ENCODE data around the gene PCNX1.

Gene PCNX1

GRCh38 chr14:70885343-70886022, 21.8 kb upstream of the PCNX1 start:
- in situ Hi-C loops (cut with HindIII; ENCODE audit: low sequenced_read_pairs), result no loop called here
- no peak for DNase-seq (ENCODE audit: low read depth, low spot score)
- TF ChIP-seq CTCF (IDR thresholded peaks at IDR 0.05; ENCODE audit: low read depth, low read length), result no peak
- H3K4me3 ChIP-seq (ENCODE audit: low read depth, low read length), result no peak overlapping the region

- DNase-seq (ENCODE audit: low read depth, low spot score), result no peak
- no peak overlapping the region for H3K4me3 ChIP-seq (ENCODE audit: low read depth, low read length)
- in situ Hi-C loops (cut with HindIII; ENCODE audit: low sequenced_read_pairs), result no loop called here
- TF ChIP-seq CTCF (IDR thresholded peaks at IDR 0.05; ENCODE audit: low read depth, low read length), result no peak
Measured at GRCh38 chr14:70886421-70887206, 20.6 kb upstream of the PCNX1 start.

- TF ChIP-seq CTCF (IDR thresholded peaks at IDR 0.05; ENCODE audit: low read depth, low read length), result no peak
- in situ Hi-C loops (cut with HindIII; ENCODE audit: low sequenced_read_pairs), result no loop called here
- no peak overlapping the region for H3K4me3 ChIP-seq (ENCODE audit: low read depth, low read length)
- DNase-seq (ENCODE audit: low read depth, low spot score), result peak; percentile 80
Measured at GRCh38 chr14:70887207-70887681, 20.0 kb upstream of the PCNX1 start.

GRCh38 chr14:70887737-70888499, 19.3 kb upstream of the PCNX1 start:
- in situ Hi-C loops (cut with HindIII; ENCODE audit: low sequenced_read_pairs), result no loop called here
- no peak overlapping the region for H3K4me3 ChIP-seq (ENCODE audit: low read depth, low read length)
- TF ChIP-seq CTCF (IDR thresholded peaks at IDR 0.05; ENCODE audit: low read depth, low read length), result no peak

GRCh38 chr14:70888681-70889175, 18.5 kb upstream of the PCNX1 start:
- peak; percentile 54 for DNase-seq (ENCODE audit: low read depth, low spot score)
- in situ Hi-C loops (cut with HindIII; ENCODE audit: low sequenced_read_pairs), result no loop called here
- TF ChIP-seq CTCF (IDR thresholded peaks at IDR 0.05; ENCODE audit: low read depth, low read length), result no peak
- no peak overlapping the region for H3K4me3 ChIP-seq (ENCODE audit: low read depth, low read length)

More at GRCh38 chr14:70887737-70888499, 19.3 kb upstream of the PCNX1 start:
- DNase-seq (ENCODE audit: low read depth, low spot score), result no peak

GRCh38 chr14:70889555-70889954, 17.7 kb upstream of the PCNX1 start:
- in situ Hi-C loops (cut with HindIII; ENCODE audit: low sequenced_read_pairs), result no loop called here
- TF ChIP-seq CTCF (IDR thresholded peaks at IDR 0.05; ENCODE audit: low read depth, low read length), result no peak
- no peak overlapping the region for H3K4me3 ChIP-seq (ENCODE audit: low read depth, low read length)
- no peak for DNase-seq (ENCODE audit: low read depth, low spot score)
